NCI-H526 (cell line): Measurements from ENCODE around the gene NFIA.
"Not testable (repeated sequence)": the region's sequence is repeated elsewhere in the genome, so short reads cannot be mapped to it uniquely, and the experiment has no call there.

Source experiments
- DNase-seq, 2 experiments: peaks; one replicate each; lab custom pipeline; 2025; lab: John Stamatoyannopoulos, UW

Gene NFIA

DNA sequence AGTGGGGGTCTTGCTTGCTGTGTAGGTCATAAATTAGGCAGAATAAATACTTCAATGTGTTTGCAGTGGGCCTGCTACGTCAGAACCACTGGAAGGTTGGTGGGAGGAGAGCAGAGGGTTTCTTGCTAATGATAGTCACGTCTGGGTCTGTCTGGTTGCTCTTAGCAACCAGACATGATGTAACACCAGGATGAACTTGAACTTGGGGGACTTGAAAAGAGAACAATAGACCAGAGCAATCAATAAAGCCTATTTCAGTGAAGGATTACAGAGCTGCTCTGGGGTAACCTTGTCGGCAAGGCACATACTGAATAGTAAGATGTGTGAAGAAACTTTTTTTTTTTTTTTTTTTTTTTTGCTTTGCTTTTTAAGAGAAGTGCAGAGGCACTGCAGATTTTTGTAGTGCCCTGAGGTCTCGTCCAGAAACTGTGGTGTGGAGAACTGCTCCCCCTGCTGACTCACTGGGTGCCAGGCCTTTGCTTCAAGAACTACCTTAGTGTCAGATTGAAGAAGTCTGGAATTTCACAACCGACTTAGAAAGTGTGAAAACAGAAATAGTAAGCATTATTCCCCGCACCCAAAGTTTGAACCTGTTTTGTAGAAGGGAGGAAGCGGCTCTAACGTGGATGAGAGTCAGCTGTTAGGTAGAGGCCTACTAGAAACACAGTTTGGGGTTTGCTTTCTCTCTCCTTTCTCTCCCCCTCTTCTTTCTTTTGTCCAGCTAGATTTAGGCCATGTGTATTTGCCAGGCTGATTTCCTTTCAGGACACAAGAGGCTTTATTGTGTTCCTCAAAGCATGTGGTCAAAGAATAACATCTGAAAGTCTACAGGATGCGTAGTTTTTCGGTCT, 371.0 kb downstream of the NFIA start:
- peak; percentile 36 to 78 for DNase-seq

DNA sequence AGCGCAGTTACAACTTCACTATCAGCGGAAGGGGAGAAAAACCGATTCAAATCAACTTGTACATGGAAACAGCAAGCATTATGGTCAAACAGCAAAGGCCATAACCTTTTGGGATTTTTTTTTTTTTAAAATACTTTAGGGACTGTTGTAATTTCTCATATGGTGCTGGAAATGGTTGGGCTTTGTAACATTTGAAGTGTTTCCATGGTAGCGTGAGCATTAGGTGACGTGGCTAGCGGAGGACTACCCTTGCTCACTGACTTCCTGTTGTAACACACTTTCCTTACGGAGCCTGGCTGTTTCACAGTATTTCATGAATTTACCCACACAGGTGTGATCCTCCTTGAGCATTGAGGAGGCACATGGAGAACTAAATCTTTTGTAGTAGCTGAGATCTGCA, 373.0 kb downstream of the NFIA start:
- DNase-seq, result no peak

DNA sequence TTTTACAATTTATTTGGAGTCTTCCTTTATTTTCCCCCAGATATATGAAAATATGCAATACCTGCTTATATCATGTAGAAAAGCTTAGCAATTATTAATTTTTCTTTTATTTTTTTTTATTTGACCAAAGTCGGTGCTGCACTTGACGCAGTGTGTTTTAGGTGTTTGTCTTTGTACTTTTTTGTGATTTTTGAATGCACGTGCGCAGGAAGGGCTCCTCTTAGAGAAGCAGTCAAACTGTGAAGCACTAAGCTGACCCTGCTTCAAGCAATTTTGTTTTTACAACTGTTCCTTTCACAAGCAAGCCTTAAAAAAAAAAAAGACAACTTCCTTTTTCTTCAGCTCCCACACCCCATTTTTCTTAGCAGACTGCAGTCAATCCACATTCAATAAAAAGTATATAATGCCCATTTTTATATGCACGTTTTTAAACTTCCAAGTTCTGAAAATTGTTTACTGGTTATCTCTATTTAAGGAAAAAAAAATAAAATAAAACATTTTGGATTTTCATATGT, 375.2 kb downstream of the NFIA start:
- DNase-seq, result no peak

DNA sequence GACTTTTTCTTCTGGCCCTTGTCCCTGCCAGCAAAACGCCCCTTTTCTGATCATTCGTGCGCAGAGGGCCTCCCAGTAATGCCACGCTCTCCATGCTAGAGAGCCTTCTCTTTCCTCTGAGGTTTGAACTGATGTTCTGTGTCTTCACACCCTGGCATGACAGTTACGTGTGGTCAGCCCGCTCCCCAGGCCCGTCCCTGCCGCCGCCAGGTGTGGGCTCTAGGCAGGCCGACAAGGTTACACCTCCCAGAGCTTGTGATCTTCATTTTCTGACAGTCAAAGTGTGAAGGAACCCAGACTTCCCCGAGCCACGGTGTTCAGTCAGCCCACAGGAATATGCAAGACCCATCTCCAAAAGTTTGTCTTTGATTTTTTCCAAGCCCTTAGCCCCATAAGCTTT, 377.0 kb downstream of the NFIA start:
- no peak for DNase-seq

DNA sequence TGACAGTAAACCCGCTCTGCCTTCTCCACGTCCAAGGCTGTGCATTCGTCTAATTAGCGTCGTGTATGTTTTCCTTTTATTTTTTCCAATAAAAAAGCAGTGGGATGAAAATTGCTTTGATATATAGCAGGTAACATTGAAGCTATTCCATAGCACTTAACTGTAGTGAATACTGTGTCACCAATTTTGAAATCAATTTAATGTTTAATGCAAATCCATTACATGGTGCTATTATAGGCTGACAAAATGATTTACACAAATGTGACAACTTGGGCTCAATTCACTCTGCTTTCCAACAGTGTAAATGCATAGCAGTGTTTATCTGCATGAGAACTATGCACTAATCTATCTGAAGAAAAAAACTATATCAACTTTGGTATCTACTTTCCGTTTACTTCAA, 377.8 kb downstream of the NFIA start:
- no peak for DNase-seq

DNA sequence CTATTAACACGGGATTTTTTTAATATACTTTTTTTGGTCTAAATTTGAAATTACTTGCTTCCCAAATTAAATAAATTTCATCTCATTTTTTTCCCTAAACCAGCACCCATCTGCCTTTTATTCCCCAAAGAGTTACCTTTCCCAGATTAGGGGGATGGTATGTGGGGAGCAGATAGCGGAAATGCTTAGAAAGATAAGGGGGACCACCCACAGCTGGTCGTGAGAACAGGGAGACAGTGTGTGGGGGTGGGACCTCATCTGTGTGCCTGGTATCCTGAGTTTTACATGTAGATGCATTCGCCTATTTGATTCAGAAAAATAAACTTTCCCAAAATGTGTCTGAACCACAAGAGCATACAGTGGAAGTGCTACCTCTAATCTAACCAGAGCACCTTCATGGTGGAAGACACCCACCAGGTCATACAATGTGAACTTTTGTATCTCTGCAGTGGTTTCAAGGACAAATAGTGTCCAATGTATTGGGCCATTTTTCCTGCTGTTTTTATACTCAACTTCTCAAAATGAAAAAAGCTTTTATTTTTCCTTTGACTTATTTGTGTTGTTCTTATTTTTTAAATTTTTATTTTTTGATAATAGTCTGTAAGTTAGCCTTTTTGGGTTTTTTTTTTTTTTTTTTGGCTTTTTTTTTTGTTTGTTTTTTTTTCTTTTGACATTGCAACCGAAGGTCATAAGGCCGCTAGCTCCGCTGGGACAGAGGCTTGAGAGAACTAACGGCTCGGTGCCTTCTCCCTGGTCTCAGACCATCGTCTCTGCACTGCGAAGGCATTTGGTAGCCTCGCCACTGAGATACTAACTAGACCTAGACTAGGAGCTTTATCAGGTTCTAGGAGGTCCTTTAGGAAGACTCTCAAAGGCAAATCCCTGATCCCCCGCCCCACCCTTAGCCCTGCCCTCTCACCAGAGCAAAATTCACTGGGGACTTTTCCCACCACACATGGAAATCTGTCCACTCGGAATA, 379.3 kb downstream of the NFIA start:
- no peak for DNase-seq

DNA sequence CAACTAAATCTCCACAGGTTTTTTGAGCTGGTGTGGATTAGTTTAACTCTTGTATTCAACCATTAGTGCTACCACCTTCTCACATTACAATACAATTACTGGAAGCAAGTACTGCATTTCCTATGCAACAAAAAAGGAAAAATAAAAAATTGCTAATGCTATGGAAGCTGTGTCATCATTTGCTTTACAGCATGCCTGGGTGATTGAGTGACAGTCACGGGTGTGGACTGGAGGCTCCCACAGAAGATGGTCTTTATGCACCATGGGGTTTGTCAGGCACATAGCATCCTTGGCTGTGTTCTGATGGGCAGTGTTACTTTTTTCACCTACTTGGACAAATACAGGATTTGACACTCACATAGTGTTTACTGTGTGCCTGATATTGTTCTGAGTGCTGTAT, 380.3 kb downstream of the NFIA start:
- DNase-seq, result no peak

DNA sequence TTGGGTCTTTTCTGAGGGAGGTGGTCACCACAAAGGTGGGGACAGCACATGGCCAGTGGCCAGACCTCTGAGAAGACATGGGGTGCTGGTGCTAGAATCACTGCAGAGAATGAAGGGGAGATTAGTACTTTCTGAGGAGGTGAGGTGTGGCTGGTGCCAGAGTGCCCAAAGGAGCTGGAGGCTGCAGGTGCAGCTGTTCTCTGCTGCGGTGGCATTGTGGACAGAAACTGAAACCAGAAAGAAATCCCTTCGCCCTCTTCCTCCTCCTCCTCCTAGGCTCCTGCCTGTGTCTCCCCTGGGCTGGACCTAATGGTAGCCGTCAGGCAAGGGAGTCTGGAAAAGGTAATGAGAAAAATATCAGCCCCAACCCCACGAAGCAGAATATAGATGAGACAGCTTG, 380.9 kb downstream of the NFIA start:
- no peak for DNase-seq

DNA sequence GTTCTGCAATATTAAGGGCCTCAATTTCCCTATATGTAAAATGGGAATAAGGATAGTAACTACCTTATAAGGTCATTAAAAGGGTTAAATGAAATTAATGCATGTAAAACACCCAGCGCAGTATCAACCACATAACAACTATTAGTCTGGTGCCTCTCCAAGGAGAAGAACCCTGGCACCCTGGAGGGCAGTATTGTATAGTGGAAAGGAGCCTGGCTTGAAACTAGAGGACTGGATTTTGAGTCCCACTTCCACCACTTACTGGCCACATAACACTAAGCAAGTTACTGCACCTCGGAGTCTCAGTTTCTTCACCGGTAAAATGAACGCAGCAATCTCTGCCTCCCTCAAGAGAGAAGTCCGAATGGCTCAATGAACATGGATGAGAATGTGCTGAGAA, 385.5 kb downstream of the NFIA start:
- DNase-seq, result not testable (repeated sequence)

DNA sequence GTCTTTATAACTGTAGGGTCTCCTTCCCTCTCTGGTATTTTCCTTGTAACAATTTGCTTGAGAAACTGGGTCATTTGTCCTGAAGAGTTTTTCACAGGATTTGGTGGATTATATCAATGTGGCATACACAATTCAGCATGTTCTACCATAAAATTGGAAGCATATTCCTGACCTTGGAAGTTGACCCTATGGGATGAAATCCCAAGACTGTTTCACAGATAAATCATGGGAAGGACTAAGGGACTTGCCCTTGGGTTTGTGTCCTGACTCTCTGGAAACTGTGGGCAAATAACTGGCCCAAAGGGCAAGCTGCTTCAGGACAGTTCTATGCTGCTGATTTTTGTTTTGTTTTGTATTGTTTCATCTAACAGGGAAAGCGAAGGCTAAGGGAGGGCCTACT, 387.0 kb downstream of the NFIA start:
- DNase-seq, result no peak

DNA sequence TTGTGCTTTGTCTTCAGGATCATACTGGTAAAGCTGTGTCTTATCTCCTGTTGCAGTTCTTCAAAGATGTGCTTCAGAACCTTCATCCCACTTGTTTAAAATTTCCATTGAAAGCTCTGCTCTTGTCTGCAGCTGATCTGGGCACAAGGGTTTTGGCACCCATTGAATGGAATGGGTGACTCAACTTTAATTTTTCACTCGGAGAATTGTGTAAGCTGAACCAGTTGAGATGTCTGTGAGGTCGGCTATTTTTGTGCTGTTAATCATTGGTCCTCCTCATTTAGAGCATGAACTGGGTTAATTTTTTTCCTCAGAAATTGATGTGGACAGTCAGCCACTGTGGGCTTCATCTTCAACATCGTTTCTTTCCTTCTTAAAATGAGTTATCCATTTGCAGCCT, 390.5 kb downstream of the NFIA start:
- DNase-seq, result no peak

DNA sequence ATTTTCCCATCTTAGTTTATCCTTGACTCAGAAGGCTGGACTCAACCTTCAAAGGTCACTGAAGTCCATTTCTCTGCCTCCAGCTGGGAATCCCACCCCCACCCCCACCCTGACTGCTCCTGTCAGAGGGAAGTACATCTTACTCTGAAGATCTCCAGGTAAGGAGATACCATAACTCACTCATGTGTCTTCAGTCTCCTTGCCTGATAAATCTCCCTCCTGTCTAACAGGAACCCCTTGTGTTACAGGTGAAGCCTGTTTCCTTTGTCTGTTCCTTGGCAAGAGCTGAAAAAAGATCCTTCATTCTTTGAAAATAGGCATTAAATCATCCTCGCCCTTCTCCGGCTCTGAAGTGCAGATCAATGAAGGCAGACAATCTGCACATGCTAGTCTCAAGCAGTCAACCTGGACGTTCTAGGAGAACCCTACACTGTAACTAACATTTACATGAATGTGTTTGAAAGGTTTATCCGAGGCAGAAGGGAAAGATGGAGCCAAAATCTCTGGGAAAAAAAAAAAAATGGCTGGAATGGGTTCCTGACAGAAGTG, 392.0 kb downstream of the NFIA start:
- DNase-seq, result no peak

DNA sequence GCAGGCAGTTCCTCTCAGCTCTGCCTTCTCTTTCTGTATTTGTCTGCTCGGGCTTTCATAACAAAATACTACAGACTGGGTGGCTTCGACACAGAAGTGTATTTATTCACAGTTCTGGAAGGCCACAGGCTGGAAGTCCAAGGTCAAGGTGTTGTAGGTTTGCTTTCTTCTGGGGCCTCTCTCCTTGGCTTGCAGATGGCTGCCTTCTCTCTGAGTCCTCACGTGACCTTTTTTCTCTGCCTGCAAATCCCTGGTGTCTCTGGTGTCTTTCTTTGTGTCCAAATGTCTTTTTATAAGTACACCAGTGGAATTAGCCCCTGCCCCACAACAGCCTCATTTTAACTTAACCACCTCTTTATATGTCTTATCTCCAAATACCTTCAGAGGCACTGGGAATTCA, 392.6 kb downstream of the NFIA start:
- DNase-seq, result no peak

DNA sequence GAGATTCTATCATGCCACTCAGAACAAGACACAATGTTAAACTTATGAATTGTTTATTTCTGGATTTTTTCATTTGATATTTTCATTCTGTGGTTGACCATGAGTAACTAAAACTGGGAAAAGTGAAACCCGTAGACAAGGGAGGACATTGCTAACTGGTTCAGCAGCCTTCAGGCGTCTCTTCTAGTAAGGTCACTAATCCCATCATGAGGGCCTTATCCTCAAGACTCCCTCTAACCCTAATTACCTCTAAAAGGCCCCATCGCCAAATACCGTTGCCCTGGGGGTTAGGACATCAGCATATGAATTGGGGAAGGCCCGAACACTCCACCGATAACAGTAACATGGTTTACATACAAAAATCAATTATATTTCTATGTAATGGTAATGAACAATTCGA, 394.9 kb downstream of the NFIA start:
- DNase-seq, result no peak

DNA sequence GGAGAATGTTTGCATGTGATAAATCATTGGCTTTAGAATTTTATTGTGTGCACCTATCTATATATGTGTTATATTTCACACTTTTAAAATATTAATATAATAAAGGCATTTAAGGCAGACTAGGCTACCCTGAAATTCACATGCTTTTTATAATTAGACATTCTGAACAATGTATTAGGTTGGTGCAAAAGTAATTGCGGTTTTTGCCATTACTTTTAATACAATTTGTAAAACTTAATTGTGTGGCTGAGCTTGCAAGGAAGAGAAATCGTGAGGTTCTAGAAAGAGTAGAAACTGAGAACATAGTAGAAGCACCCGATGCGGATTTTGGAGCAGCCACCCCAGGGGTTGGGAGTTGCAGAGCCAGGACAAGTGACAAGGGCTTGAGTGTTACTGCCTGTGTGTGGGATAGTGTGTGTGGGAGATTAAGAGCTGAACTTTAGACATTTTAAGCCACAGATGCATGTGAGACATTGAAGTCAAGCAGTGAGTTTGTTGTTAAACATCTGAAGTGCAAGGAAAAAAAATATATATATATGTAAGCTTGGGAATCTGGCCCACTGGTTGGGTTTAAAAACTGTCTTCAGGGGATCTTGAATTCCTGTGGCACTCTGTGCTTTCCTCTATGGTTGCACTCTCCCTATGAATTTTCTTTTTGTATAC, 398.0 kb downstream of the NFIA start:
- no peak for DNase-seq

DNA sequence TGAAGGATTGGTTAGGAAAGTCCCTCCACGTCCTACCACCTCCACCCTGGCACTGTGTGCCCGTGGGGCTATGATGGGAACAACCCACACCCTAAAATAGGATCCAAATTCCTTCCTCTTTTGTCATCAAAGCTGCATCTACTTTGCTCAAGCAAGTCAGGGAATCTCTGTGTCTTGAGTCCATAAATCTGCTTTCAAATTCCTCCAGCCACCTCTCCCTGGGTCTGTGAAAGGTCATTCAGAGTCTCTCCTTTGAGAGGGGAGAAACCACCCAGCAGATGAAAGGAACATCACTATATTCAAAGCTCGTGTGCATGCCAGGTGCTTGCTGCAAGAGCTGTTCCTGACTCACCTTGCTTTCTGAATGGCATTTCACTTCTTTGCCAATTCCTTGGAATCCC, 399.0 kb downstream of the NFIA start:
- DNase-seq, result no peak

DNA sequence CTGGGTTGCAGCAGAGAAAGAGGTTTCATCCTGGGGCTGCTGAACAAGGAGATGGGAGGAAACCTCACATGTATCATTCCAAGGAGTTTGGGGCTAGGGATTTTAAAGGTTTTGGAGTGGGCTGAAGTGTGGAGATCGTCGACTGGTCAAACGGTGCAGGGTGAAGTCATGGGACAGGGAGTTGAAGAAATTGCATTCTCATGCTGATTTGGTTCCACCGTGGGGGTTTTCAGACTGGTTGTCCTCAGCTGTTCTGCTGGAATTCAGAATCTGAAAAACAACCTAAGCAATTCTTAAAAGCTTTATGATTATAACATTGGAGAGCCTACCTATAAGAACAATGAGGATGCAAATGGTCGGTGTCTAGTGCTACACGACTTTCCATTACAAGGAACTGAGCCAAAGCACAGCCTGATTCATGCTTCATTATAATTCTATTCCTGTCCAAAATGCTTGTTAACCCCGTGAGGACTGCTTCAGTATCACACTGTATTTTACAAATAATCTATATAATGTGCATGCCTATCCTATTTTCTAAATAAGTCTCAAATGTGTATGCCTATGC, 399.9 kb downstream of the NFIA start:
- DNase-seq, result no peak

DNA sequence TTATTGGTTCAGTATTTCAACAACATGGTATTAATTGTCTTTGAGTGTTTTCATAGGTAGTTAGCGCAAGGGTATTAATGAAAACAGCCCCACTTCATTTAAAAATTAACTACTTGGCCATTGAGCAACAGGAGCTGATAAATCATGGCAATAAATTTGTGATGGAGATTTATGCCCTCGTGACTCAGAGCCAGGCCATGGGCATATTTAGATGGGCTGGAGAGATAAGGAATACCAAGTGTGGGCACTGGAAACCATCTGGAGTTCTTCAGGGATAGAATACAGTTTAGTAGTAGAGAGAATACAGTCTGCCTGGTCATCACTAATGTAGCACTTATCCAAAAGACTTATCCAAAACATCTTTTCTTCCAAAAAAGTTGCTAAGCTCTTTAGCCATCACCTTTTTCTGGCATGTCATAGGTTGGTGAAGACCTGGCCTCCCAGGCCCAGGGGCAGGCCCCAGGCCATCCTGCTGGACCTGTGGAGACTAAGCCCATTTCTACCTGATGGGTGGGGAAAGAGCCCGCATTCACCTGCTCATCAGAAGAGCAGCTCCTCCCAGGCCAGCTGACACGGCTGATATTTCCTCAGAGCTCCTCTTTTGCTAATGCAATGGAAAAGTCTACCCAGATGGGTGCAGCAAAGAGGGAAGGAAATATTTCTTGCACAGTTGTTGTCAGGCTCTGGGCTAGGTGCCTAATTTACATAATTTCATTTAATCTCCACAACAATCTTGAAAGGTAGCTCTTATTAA, 404.6 kb downstream of the NFIA start:
- no peak for DNase-seq

DNA sequence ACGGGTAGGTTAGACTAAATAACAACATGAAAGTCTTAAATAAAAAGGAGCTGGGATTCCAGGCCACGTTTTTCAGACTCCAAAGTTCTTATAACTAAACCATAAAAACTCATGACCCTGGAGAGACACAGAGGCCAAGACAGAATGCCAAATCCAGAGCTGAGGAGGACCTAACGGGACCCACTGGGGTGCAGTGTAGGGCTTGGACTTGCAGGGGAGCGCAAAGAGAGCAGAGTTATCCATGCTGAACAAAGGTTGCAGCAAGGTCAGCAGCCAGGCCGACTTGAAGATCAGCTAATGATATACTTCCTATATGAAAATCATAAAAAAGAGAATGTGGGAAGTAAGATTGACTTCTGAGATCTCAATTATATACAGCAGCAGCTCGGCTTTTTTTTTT, 405.4 kb downstream of the NFIA start:
- DNase-seq, result no peak

DNA sequence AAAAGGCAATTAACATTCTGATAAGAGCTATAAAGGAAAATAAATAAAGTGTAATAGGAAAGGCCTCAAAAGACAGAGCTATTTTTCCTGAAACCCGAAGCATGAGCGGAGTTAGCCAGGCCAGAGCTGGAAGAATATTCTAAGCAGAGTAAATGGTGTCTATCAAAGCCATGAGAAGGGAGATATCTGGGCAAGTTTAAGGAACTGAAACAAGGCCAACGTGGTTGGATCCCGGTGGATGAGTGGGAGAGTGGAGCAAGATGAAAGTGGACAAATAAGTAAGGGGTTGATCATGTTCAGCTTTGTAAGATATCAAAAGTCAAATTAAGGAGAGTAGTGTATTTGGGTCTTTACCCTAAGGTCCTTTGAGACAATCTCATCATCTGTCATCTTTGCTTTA, 408.6 kb downstream of the NFIA start:
- no peak for DNase-seq

DNA sequence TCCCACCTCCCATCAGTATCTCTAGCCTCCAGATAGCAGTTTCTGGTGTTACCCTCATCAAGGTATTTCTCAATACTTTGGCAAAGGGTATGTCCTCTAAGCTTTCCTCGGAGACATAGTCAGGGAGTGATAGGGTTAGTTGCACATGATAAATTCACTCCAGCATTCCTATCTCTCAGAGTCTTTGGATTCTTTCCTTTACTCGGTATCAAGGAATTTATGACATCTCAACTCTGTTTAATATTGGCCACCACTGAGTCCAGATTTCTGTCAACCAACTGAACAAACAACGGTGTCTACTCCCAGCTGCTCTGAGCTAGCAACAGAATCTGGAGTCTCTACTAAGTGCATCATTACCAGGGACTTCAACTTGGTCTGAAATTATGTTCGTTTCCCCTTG, 409.1 kb downstream of the NFIA start:
- no peak for DNase-seq
